DMS53 treated with DMSO at 0.1 percent for 48 hours (cell line): ENCODE measurements around the gene CACNA1S.
A peak's percentile ranks its signal among the peaks of the same experiment; 100 is the strongest.

Experiments
- DNase-seq: peaks from one replicate; lab custom pipeline; 2025; ENCODE audit not compliant: unreplicated experiment; lab: John Stamatoyannopoulos, UW

CACNA1S gene

GRCh38 chr1:201038186-201038876, 73.9 kb downstream of the CACNA1S start:
- DNase-seq: no peak

- no peak for DNase-seq
Measured at GRCh38 chr1:201036188-201036842, 75.9 kb downstream of the CACNA1S start.

- DNase-seq: no peak
Measured at GRCh38 chr1:201034671-201035070, 77.6 kb downstream of the CACNA1S start.

GRCh38 chr1:201032408-201032807, 79.8 kb downstream of the CACNA1S start:
- no peak for DNase-seq

GRCh38 chr1:201028461-201028889, 83.8 kb downstream of the CACNA1S start:
- DNase-seq: peak; percentile 20

GRCh38 chr1:201026836-201027235, 85.4 kb downstream of the CACNA1S start:
- no peak for DNase-seq

GRCh38 chr1:201026234-201026633, 86.0 kb downstream of the CACNA1S start:
- DNase-seq: no peak

- no peak for DNase-seq
Measured at GRCh38 chr1:201025571-201026002, 86.6 kb downstream of the CACNA1S start.

GRCh38 chr1:201024625-201024998, 87.6 kb downstream of the CACNA1S start:
- DNase-seq: no peak

GRCh38 chr1:201023920-201024624, 88.2 kb downstream of the CACNA1S start:
- DNase-seq: no peak

GRCh38 chr1:201023517-201023902, 88.7 kb downstream of the CACNA1S start, which contains the start of gene KIF21B:
Gene KIF21B, minus strand, starts transcription at chr1:201023714. Its CDS starts 331 bp downstream, at chr1:201023383.
- DNase-seq: peak; percentile 73

GRCh38 chr1:201022820-201023516, 89.3 kb downstream of the CACNA1S start:
- DNase-seq: no peak

- no peak for DNase-seq
Measured at GRCh38 chr1:201022493-201022819, 89.8 kb downstream of the CACNA1S start.

GRCh38 chr1:201021630-201022492, 90.4 kb downstream of the CACNA1S start:
- no peak for DNase-seq

GRCh38 chr1:201020721-201021629, 91.3 kb downstream of the CACNA1S start:
- no peak for DNase-seq

- DNase-seq: no peak
Measured at GRCh38 chr1:201020040-201020591, 92.1 kb downstream of the CACNA1S start.

- DNase-seq: peak; percentile 24
Measured at GRCh38 chr1:201019321-201019977, 92.8 kb downstream of the CACNA1S start.

GRCh38 chr1:201017828-201018163, 94.4 kb downstream of the CACNA1S start:
- DNase-seq: no peak
